Panc1 (cell line): ENCODE measurements around the gene NCLN.

Experiments
- POLR2AphosphoS5 ChIP-seq: IDR thresholded peaks from 2 replicates; pipeline ENCODE4 v1.6.1; 2012; ENCODE audit warnings: mild to moderate bottlenecking, low read depth, low read length, moderate library complexity
- TF ChIP-seq, protein P1 (sequence below): fragments of 450-650 bp; IDR thresholded peaks from 2 replicates; pipeline ENCODE4 v1.5.1; 2017; ENCODE audit warnings: mild to moderate bottlenecking
- TF ChIP-seq, protein P2 (sequence below), 2 experiments: IDR thresholded peaks; 2 replicates each; pipeline ENCODE4 v1.6.1; 2011 to 2012; ENCODE audit warnings: low read depth in 2 of 2, control low read depth in 1 of 2, low read length in 1 of 2, mild to moderate bottlenecking in 1 of 2, moderate library complexity in 1 of 2; ENCODE audit not compliant: insufficient read depth in 1 of 2

DNA sequence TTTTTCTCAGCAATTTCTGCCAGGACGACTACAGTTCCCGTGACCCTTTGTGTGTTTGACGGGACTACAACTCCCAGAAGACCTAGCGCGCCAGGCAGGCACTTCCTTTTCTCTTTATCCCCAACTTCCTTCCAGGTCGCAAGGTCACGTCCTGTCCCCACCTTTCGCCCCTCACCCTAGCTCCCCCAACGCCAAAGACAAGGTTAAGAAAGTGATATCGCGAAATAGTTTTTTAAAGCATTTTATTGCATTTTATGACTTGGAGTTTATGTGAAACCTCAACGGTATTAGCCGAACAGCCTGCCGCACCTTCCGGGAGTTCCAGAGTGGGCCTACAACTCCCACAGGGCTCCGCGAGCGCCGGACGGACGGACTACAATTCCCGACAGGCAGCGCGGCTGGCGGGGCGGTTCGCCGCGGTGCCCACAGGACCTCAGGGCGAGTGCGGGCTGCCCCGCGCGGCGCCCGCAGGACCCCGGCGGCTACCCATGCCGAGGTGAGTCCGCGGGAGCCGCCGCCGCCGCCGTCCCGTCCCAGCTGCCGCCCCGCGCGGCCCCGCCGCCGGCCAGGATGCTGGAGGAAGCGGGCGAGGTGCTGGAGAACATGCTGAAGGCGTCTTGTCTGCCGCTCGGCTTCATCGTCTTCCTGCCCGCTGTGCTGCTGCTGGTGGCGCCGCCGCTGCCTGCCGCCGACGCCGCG is at the start of gene NCLN:
- TF ChIP-seq, protein P1, sequence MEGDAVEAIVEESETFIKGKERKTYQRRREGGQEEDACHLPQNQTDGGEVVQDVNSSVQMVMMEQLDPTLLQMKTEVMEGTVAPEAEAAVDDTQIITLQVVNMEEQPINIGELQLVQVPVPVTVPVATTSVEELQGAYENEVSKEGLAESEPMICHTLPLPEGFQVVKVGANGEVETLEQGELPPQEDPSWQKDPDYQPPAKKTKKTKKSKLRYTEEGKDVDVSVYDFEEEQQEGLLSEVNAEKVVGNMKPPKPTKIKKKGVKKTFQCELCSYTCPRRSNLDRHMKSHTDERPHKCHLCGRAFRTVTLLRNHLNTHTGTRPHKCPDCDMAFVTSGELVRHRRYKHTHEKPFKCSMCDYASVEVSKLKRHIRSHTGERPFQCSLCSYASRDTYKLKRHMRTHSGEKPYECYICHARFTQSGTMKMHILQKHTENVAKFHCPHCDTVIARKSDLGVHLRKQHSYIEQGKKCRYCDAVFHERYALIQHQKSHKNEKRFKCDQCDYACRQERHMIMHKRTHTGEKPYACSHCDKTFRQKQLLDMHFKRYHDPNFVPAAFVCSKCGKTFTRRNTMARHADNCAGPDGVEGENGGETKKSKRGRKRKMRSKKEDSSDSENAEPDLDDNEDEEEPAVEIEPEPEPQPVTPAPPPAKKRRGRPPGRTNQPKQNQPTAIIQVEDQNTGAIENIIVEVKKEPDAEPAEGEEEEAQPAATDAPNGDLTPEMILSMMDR, result no peak
- no peak; the same call in 1 of the 2 replicates for TF ChIP-seq POLR2AphosphoS5
- TF ChIP-seq, protein P2, sequence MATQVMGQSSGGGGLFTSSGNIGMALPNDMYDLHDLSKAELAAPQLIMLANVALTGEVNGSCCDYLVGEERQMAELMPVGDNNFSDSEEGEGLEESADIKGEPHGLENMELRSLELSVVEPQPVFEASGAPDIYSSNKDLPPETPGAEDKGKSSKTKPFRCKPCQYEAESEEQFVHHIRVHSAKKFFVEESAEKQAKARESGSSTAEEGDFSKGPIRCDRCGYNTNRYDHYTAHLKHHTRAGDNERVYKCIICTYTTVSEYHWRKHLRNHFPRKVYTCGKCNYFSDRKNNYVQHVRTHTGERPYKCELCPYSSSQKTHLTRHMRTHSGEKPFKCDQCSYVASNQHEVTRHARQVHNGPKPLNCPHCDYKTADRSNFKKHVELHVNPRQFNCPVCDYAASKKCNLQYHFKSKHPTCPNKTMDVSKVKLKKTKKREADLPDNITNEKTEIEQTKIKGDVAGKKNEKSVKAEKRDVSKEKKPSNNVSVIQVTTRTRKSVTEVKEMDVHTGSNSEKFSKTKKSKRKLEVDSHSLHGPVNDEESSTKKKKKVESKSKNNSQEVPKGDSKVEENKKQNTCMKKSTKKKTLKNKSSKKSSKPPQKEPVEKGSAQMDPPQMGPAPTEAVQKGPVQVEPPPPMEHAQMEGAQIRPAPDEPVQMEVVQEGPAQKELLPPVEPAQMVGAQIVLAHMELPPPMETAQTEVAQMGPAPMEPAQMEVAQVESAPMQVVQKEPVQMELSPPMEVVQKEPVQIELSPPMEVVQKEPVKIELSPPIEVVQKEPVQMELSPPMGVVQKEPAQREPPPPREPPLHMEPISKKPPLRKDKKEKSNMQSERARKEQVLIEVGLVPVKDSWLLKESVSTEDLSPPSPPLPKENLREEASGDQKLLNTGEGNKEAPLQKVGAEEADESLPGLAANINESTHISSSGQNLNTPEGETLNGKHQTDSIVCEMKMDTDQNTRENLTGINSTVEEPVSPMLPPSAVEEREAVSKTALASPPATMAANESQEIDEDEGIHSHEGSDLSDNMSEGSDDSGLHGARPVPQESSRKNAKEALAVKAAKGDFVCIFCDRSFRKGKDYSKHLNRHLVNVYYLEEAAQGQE (IDR thresholded peaks at IDR 0.05; ENCODE audit: insufficient read depth in 1 of 2, low read depth in 2 of 2, low read length in 1 of 2), result no peak
